Chondrocyte (in vitro differentiated cells): Measurements from ENCODE around the gene EPB41L4A. TPM values are rescaled to one million over a fixed set of nuclear protein-coding genes. Genes with fewer than 3 reads are reported as not detected.
"Not testable (repeated sequence)": the region's sequence is repeated elsewhere in the genome, so short reads cannot be mapped to it uniquely, and the experiment has no call there.

Experiments
- DNase-seq: peaks from one replicate; pipeline ENCODE4 v3.0.0; 2021; ENCODE audit warnings: mixed read lengths, low spot score
- H3K27ac Mint-ChIP-seq: one replicate; pipeline ENCODE4 v1.8.0; 2021; ENCODE audit warnings: mild to moderate bottlenecking, moderate library complexity, mixed read lengths; ENCODE audit not compliant: unreplicated experiment
- H3K27me3 Mint-ChIP-seq: 2 replicates; pipeline ENCODE4 v1.8.0; 2021; ENCODE audit warnings: low read depth, mixed read lengths
- H3K36me3 Mint-ChIP-seq: 2 replicates; pipeline ENCODE4 v1.8.0; 2021; ENCODE audit warnings: low read depth, mixed read lengths
- H3K4me1 Mint-ChIP-seq: 2 replicates; pipeline ENCODE4 v1.8.0; 2021; ENCODE audit warnings: low read depth, mild to moderate bottlenecking, mixed read lengths
- H3K4me3 Mint-ChIP-seq: one replicate; pipeline ENCODE4 v1.8.0; 2021; ENCODE audit warnings: mild to moderate bottlenecking, moderate library complexity, mixed read lengths; ENCODE audit not compliant: unreplicated experiment
- H3K9me3 Mint-ChIP-seq: 2 replicates; pipeline ENCODE4 v1.8.0; 2021; ENCODE audit warnings: low read depth, mixed read lengths
- total RNA-seq: library from RNA; stranded (reverse); gene quantifications from 3 replicates; pipeline ENCODE4 v1.2.1, GENCODE V29; 2021
- TF ChIP-seq, protein P1 (sequence below): fragments of 200-600 bp; sonication (generic); IDR thresholded peaks from 2 replicates; pipeline ENCODE4 v1.5.0; 2021; ENCODE audit warnings: antibody characterized with exemption, mild to moderate bottlenecking, moderate library complexity

EPB41L4A gene
- total RNA-seq, 1 donor from 2014 or later = 3.9 TPM

DNA sequence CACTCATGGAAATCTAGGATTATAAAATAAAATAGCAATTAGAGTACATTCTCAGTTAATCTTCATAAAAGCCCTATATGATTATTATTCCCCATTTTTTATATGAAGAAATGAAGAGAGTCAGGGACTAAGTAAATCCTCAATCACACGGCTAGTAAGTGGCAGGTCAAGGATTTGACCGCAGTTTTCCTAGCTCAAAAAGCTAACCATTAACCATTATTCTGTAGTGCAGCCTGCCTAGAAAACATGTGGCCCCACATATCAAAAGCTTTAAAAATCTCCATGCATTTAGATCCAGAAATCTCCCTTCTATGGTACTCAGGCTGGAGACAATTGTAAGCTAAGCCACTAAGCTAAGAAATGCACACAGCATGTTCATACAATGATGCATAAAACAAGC, 21.4 kb downstream of the EPB41L4A start:
- Mint-ChIP-seq H3K27ac (no peak overlapping the region), H3K4me3 (no peak overlapping the region), H3K9me3 (peaks cover 2% of the 10 kb centered on the region), H3K4me1 (no peaks in the 10 kb centered on the region), H3K27me3 (no peaks in the 10 kb centered on the region), H3K36me3 (peaks cover 1% of the 10 kb centered on the region)
- DNase-seq = no peak
- TF ChIP-seq, protein P1, sequence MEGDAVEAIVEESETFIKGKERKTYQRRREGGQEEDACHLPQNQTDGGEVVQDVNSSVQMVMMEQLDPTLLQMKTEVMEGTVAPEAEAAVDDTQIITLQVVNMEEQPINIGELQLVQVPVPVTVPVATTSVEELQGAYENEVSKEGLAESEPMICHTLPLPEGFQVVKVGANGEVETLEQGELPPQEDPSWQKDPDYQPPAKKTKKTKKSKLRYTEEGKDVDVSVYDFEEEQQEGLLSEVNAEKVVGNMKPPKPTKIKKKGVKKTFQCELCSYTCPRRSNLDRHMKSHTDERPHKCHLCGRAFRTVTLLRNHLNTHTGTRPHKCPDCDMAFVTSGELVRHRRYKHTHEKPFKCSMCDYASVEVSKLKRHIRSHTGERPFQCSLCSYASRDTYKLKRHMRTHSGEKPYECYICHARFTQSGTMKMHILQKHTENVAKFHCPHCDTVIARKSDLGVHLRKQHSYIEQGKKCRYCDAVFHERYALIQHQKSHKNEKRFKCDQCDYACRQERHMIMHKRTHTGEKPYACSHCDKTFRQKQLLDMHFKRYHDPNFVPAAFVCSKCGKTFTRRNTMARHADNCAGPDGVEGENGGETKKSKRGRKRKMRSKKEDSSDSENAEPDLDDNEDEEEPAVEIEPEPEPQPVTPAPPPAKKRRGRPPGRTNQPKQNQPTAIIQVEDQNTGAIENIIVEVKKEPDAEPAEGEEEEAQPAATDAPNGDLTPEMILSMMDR = no peak

GRCh38 chr5:112396430-112396829, 22.6 kb downstream of the EPB41L4A start:
- TF ChIP-seq, protein P1 = no peak
- no peaks in the 10 kb centered on the region for H3K27me3 Mint-ChIP-seq
- DNase-seq = no peak
- H3K27ac Mint-ChIP-seq = no peak overlapping the region
- H3K4me1 Mint-ChIP-seq = no peaks in the 10 kb centered on the region
- peaks cover 2% of the 10 kb centered on the region for H3K9me3 Mint-ChIP-seq
- no peak overlapping the region for H3K4me3 Mint-ChIP-seq
- peaks cover 1% of the 10 kb centered on the region for H3K36me3 Mint-ChIP-seq

DNA sequence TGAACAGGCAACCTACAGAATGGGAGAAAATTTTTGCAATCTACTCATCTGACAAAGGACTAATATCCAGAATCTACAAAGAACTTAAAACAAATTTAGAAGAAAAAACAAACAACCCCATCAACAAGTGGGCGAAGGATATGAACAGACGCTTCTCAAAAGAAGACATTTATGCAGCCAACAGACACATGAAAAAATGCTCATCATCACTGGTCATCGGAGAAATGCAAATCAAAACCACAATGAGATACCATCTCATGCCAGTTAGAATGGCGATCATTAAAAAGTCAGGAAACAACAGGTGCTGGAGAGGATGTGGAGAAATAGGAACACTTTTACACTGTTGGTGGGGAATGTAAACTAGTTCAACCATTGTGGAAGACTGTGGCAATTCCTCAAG, 23.8 kb downstream of the EPB41L4A start:
- not testable (repeated sequence) for H3K4me1 Mint-ChIP-seq, H3K27me3 Mint-ChIP-seq, DNase-seq, H3K4me3 Mint-ChIP-seq, H3K9me3 Mint-ChIP-seq, H3K27ac Mint-ChIP-seq, H3K36me3 Mint-ChIP-seq

DNA sequence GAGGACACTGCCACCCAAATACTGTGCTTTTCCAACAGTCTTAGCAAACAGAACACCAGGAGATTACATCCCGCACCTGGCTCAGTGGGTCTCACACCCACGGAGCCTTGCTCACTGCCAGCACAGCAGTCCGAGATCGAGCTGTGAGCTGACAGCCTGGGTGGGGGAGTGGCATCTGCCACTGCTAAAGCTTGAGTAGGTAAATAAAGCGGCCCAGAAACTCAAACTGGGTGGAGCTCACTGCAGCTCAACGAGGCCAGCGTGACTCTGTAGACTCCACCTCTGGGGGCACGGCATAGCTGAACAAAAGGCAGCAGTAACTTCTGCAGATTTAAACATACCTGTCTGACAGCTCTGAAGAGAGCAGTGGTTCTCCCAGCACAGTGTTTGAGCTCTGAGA, 28.8 kb downstream of the EPB41L4A start:
- TF ChIP-seq, protein P1 = no peak
- no peak overlapping the region for H3K27ac Mint-ChIP-seq
- H3K36me3 Mint-ChIP-seq = peaks cover 1% of the 10 kb centered on the region

DNA sequence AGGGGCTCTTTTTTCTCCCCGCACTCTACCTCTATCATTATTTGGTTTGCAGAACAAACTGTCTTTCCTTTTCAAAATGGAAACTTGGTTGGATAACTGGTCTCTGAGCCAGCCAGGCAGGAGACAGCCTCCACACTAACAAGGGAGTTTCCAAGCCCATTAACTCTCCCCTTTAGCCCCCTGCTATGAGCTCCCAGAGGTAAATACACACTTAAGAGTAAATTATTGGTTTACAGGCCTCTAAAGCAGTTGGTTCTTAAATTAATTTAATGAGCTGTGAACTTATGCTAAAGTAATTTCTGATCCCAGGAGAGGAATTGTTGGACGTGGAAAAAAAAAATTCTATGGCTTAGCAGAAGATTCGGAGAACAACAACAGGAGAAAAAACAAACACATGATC, 30.3 kb downstream of the EPB41L4A start:
- H3K9me3 Mint-ChIP-seq = no peaks in the 10 kb centered on the region
- no peak overlapping the region for H3K27ac Mint-ChIP-seq
- TF ChIP-seq, protein P1 = no peak
- no peak overlapping the region for H3K4me3 Mint-ChIP-seq
- H3K36me3 Mint-ChIP-seq = no peaks in the 10 kb centered on the region
- no peak for DNase-seq
- H3K4me1 Mint-ChIP-seq = no peaks in the 10 kb centered on the region
- H3K27me3 Mint-ChIP-seq = no peaks in the 10 kb centered on the region

More for the DNA sequence above, 28.8 kb downstream of the EPB41L4A start:
- peaks cover 2% of the 10 kb centered on the region for H3K9me3 Mint-ChIP-seq
- H3K4me3 Mint-ChIP-seq = no peak overlapping the region
- no peaks in the 10 kb centered on the region for H3K4me1 Mint-ChIP-seq
- no peak for DNase-seq
- H3K27me3 Mint-ChIP-seq = no peaks in the 10 kb centered on the region

DNA sequence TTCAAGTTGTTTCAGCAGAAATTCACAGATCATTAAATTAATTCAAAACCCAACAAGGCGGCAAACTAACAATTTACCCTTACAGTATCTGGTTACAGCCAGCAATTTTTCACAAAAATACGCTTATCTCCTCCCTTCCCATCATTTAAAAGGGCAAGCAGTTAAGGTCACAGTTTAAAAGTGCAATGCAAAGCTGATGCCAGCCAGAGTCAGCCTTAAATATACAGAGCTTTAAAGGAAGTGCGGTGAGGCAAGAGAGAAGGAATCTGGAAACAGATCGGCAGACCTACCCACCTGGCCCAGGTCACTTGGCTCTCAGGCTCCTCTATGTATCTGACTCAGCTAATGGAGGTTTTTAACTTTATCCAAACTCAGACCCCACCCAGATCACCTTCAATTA, 31.0 kb downstream of the EPB41L4A start:
- no peaks in the 10 kb centered on the region for H3K27me3 Mint-ChIP-seq

More for the DNA sequence above, 31.0 kb downstream of the EPB41L4A start:
- Mint-ChIP-seq H3K9me3 (no peaks in the 10 kb centered on the region), H3K36me3 (no peaks in the 10 kb centered on the region), H3K4me3 (no peak overlapping the region), H3K4me1 (no peaks in the 10 kb centered on the region), H3K27ac (no peak overlapping the region)
- DNase-seq = no peak
- TF ChIP-seq, protein P1 = no peak
